ENCODE results near the gene NNMT. TPM values are rescaled to one million over a fixed set of nuclear protein-coding genes. Genes with fewer than 3 reads are reported as not detected.
"Not testable (repeated sequence)": the region's sequence is repeated elsewhere in the genome, so short reads cannot be mapped to it uniquely, and the experiment has no call there.

Gene NNMT
- total RNA-seq, 5 donors from 2014 or later (not counting 1 experiment from before 2014, with no cell fraction given), result 0.41 TPM; not detected in 4

GRCh38 chr11:114341667-114342066, 45.5 kb downstream of the NNMT start:
- no CpG with 5 or more reads among the region's 3 CpGs for WGBS (ENCODE audit: insufficient coverage)
- H3K27ac ChIP-seq (ENCODE audit: low read length); POLR2A ChIA-PET; H3K27me3 Mint-ChIP-seq; DNase-seq; CTCF ChIA-PET; H3K9me3 ChIP-seq; H3K4me3 ChIP-seq (ENCODE audit: control insufficient read depth in 1 of 2, extremely low read depth in 1 of 2, low read length in 1 of 2); H3K36me3 ChIP-seq (ENCODE audit: control insufficient read depth in 2 of 2, extremely low read depth in 1 of 2, insufficient read depth in 1 of 2, low read length in 1 of 2); H3K4me1 ChIP-seq (ENCODE audit: control insufficient read depth in 1 of 2, extremely low read depth in 1 of 2, insufficient read depth in 2 of 2, low read length in 2 of 2); H3K9me3 Mint-ChIP-seq; H3K36me3 Mint-ChIP-seq; H3K4me3 Mint-ChIP-seq; H3K27ac Mint-ChIP-seq; ATAC-seq (replicated peaks in 1 of 4); H3K27me3 ChIP-seq (replicated peaks in 1 of 2; ENCODE audit: control insufficient read depth in 2 of 2, extremely low read depth in 1 of 2, insufficient read depth in 2 of 2, low read length in 1 of 2): not testable (repeated sequence)
- H3K4me1 Mint-ChIP-seq, result peaks cover 0 to 12% (median 11%) of the 10 kb centered on the region in 3 donors

GRCh38 chr11:114342476-114342875, 46.3 kb downstream of the NNMT start:
- Histone ChIP-seq H3K36me3 (ENCODE audit: control insufficient read depth in 2 of 2, extremely low read depth in 1 of 2, insufficient read depth in 1 of 2, low read length in 1 of 2) (no peaks in the 10 kb centered on the region), H3K27ac (ENCODE audit: low read length) (no peak overlapping the region), H3K4me3 (ENCODE audit: control insufficient read depth in 1 of 2, extremely low read depth in 1 of 2, low read length in 1 of 2) (no peak overlapping the region), H3K4me1 (ENCODE audit: control insufficient read depth in 1 of 2, extremely low read depth in 1 of 2, insufficient read depth in 2 of 2, low read length in 2 of 2) (peaks cover 0 to 10% of the 10 kb centered on the region in 2 experiments), H3K27me3 (replicated peaks in 1 of 2; ENCODE audit: control insufficient read depth in 2 of 2, extremely low read depth in 1 of 2, insufficient read depth in 2 of 2, low read length in 1 of 2) (peaks cover 0 to 7% of the 10 kb centered on the region in 2 experiments), H3K9me3 (no peaks in the 10 kb centered on the region)
- H3K27me3 Mint-ChIP-seq, result no peaks in the 10 kb centered on the region
- no peak overlapping the region for H3K27ac Mint-ChIP-seq
- H3K36me3 Mint-ChIP-seq, result no peaks in the 10 kb centered on the region
- WGBS (ENCODE audit: insufficient coverage), result 80% methylated on average over 1 of the region's 2 CpGs
- CTCF ChIA-PET, result no interaction called here
- no peak for ATAC-seq (replicated peaks in 1 of 4)
- POLR2A ChIA-PET, result no interaction called here
- H3K4me1 Mint-ChIP-seq, result peaks cover 0 to 17% (median 17%) of the 10 kb centered on the region in 3 donors
- no peak for DNase-seq
- H3K9me3 Mint-ChIP-seq, result no peaks in the 10 kb centered on the region
- H3K4me3 Mint-ChIP-seq, result no peak overlapping the region

- H3K4me3 ChIP-seq (ENCODE audit: control insufficient read depth in 1 of 2, extremely low read depth in 1 of 2, low read length in 1 of 2), result no peak overlapping the region
- Mint-ChIP-seq H3K27ac (no peak overlapping the region), H3K9me3 (no peaks in the 10 kb centered on the region), H3K36me3 (no peaks in the 10 kb centered on the region), H3K27me3 (no peaks in the 10 kb centered on the region), H3K4me1 (peaks cover 0 to 17% (median 17%) of the 10 kb centered on the region in 3 donors), H3K4me3 (no peak overlapping the region)
- DNase-seq (no peak), ATAC-seq (replicated peaks in 1 of 4) (no peak)
- peaks cover 0 to 10% of the 10 kb centered on the region in 2 experiments for H3K4me1 ChIP-seq (ENCODE audit: control insufficient read depth in 1 of 2, extremely low read depth in 1 of 2, insufficient read depth in 2 of 2, low read length in 2 of 2)
- POLR2A ChIA-PET, result no interaction called here
- H3K36me3 ChIP-seq (ENCODE audit: control insufficient read depth in 2 of 2, extremely low read depth in 1 of 2, insufficient read depth in 1 of 2, low read length in 1 of 2), result no peaks in the 10 kb centered on the region
- no peaks in the 10 kb centered on the region for H3K9me3 ChIP-seq
- H3K27ac ChIP-seq (ENCODE audit: low read length), result no peak overlapping the region
- peaks cover 0 to 7% of the 10 kb centered on the region in 2 experiments for H3K27me3 ChIP-seq (replicated peaks in 1 of 2; ENCODE audit: control insufficient read depth in 2 of 2, extremely low read depth in 1 of 2, insufficient read depth in 2 of 2, low read length in 1 of 2)
- CTCF ChIA-PET, result no interaction called here
- WGBS (ENCODE audit: insufficient coverage), result 90% methylated on average over 3 of the region's 6 CpGs
Measured at GRCh38 chr11:114343020-114343419, 46.8 kb downstream of the NNMT start.

GRCh38 chr11:114343493-114343892, 47.3 kb downstream of the NNMT start:
- no peak for ATAC-seq (replicated peaks in 1 of 4)
- Mint-ChIP-seq H3K27me3 (no peaks in the 10 kb centered on the region), H3K4me3 (no peak overlapping the region), H3K4me1 (peaks cover 0 to 20% (median 17%) of the 10 kb centered on the region in 3 donors), H3K27ac (no peak overlapping the region), H3K36me3 (no peaks in the 10 kb centered on the region), H3K9me3 (no peaks in the 10 kb centered on the region)
- Histone ChIP-seq H3K27me3 (replicated peaks in 1 of 2; ENCODE audit: control insufficient read depth in 2 of 2, extremely low read depth in 1 of 2, insufficient read depth in 2 of 2, low read length in 1 of 2) (peaks cover 0 to 7% of the 10 kb centered on the region in 2 experiments), H3K36me3 (ENCODE audit: control insufficient read depth in 2 of 2, extremely low read depth in 1 of 2, insufficient read depth in 1 of 2, low read length in 1 of 2) (no peaks in the 10 kb centered on the region), H3K9me3 (no peaks in the 10 kb centered on the region), H3K4me3 (ENCODE audit: control insufficient read depth in 1 of 2, extremely low read depth in 1 of 2, low read length in 1 of 2) (no peak overlapping the region), H3K27ac (ENCODE audit: low read length) (no peak overlapping the region), H3K4me1 (ENCODE audit: control insufficient read depth in 1 of 2, extremely low read depth in 1 of 2, insufficient read depth in 2 of 2, low read length in 2 of 2) (peaks cover 0 to 10% of the 10 kb centered on the region in 2 experiments)
- WGBS (ENCODE audit: insufficient coverage), result 86% methylated on average over 3 of the region's 4 CpGs
- POLR2A ChIA-PET, result no interaction called here
- DNase-seq, result no peak
- CTCF ChIA-PET, result no interaction called here

GRCh38 chr11:114344494-114344893, 48.3 kb downstream of the NNMT start:
- no peak for ATAC-seq (replicated peaks in 1 of 4)
- no peaks in the 10 kb centered on the region for H3K36me3 ChIP-seq (ENCODE audit: control insufficient read depth in 2 of 2, extremely low read depth in 1 of 2, insufficient read depth in 1 of 2, low read length in 1 of 2)
- Mint-ChIP-seq H3K4me1 (peaks cover 0 to 20% (median 17%) of the 10 kb centered on the region in 3 donors), H3K36me3 (no peaks in the 10 kb centered on the region), H3K9me3 (no peaks in the 10 kb centered on the region), H3K4me3 (no peak overlapping the region), H3K27me3 (no peaks in the 10 kb centered on the region), H3K27ac (no peak overlapping the region)
- peaks cover 0 to 7% of the 10 kb centered on the region in 2 experiments for H3K27me3 ChIP-seq (replicated peaks in 1 of 2; ENCODE audit: control insufficient read depth in 2 of 2, extremely low read depth in 1 of 2, insufficient read depth in 2 of 2, low read length in 1 of 2)
- H3K9me3 ChIP-seq, result no peaks in the 10 kb centered on the region
- 100% methylated on average over 2 of the region's 4 CpGs for WGBS (ENCODE audit: insufficient coverage)
- no peak for DNase-seq
- CTCF ChIA-PET, result no interaction called here
- POLR2A ChIA-PET, result no interaction called here
- no peak overlapping the region for H3K4me3 ChIP-seq (ENCODE audit: control insufficient read depth in 1 of 2, extremely low read depth in 1 of 2, low read length in 1 of 2)
- H3K27ac ChIP-seq (ENCODE audit: low read length), result no peak overlapping the region
- H3K4me1 ChIP-seq (ENCODE audit: control insufficient read depth in 1 of 2, extremely low read depth in 1 of 2, insufficient read depth in 2 of 2, low read length in 2 of 2), result peaks cover 0 to 10% of the 10 kb centered on the region in 2 experiments

GRCh38 chr11:114345575-114346222, 49.5 kb downstream of the NNMT start:
- DNase-seq (no peak), ATAC-seq (replicated peaks in 1 of 4) (no peak)
- Histone ChIP-seq H3K27me3 (replicated peaks in 1 of 2; ENCODE audit: control insufficient read depth in 2 of 2, extremely low read depth in 1 of 2, insufficient read depth in 2 of 2, low read length in 1 of 2) (peaks cover 0 to 3% of the 10 kb centered on the region in 2 experiments), H3K36me3 (ENCODE audit: control insufficient read depth in 2 of 2, extremely low read depth in 1 of 2, insufficient read depth in 1 of 2, low read length in 1 of 2) (no peaks in the 10 kb centered on the region), H3K4me1 (ENCODE audit: control insufficient read depth in 1 of 2, extremely low read depth in 1 of 2, insufficient read depth in 2 of 2, low read length in 2 of 2) (peaks cover 0 to 6% of the 10 kb centered on the region in 2 experiments), H3K4me3 (ENCODE audit: control insufficient read depth in 1 of 2, extremely low read depth in 1 of 2, low read length in 1 of 2) (no peak overlapping the region), H3K27ac (ENCODE audit: low read length) (no peak overlapping the region), H3K9me3 (no peaks in the 10 kb centered on the region)
- Mint-ChIP-seq H3K36me3 (no peaks in the 10 kb centered on the region), H3K4me3 (no peak overlapping the region), H3K27ac (no peak overlapping the region), H3K4me1 (peaks cover 0 to 13% (median 11%) of the 10 kb centered on the region in 3 donors), H3K9me3 (no peaks in the 10 kb centered on the region), H3K27me3 (no peaks in the 10 kb centered on the region)
- ChIA-PET CTCF (interaction anchor here (0.6 to 1.6 kb wide), 2 partner anchors 8 to 186 kb away, joined by 3 to 6 read pairs; no protein-coding TSS in a partner anchor), POLR2A (no interaction called here)
- no CpG with 5 or more reads among the region's 3 CpGs for WGBS (ENCODE audit: insufficient coverage)

Measured in T-cell (primary cell).